GM18520 (cell line): ENCODE results near the gene MSN.

Source experiments
- ATAC-seq: cut with Tn5 transposase; IDR thresholded peaks from one replicate; pipeline ENCODE4 v1.9.1; 2021; ENCODE audit not compliant: unreplicated experiment

The MSN gene

DNA sequence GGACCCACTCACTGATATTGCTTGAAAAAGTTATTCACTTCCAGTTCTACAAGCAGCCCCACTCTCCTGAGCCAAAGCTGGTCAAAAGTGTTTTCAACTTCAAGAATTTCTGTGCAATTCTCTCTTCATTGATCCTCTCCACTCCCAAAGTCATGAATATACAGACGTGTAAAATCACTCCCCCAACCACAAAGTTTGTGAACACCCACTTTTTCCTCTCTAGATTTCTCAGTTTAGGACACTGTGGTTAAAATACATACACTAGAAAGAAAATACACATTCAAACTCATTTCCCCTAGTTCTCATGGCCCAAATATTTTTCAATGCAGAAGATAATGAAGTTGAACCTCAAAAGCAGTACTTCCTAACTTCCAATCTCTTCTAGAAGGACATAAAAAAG lies 116.3 kb downstream of the MSN start:
- ATAC-seq, result no peak
